Mononuclear cell (primary cell): ENCODE results near the gene IL18BP. TPM values are rescaled to one million over a fixed set of nuclear protein-coding genes. Genes with fewer than 3 reads are reported as not detected.

ENCODE experiments used
- H3K27me3 ChIP-seq: 2 replicates; pipeline ENCODE4 v1.6.0; 2011; ENCODE audit warnings: low read length, control low read depth; ENCODE audit not compliant: insufficient read depth
- H3K4me1 ChIP-seq: 2 replicates; pipeline ENCODE4 v1.5.1; 2011; ENCODE audit warnings: mild to moderate bottlenecking, low read length, control low read depth; ENCODE audit not compliant: insufficient read depth
- H3K4me3 ChIP-seq: 2 replicates; pipeline ENCODE4 v1.5.1; 2011; ENCODE audit warnings: mild to moderate bottlenecking, low read length, moderate library complexity
- H3K9me3 ChIP-seq: 2 replicates; pipeline ENCODE4 v1.5.1; 2011; ENCODE audit warnings: low read depth, mild to moderate bottlenecking, control low read depth, low read length
- total RNA-seq: library from RNA; depleted of rRNA; stranded (reverse); fragments of >200 nt; gene quantifications from one replicate; pipeline ENCODE4 v1.2.3, GENCODE V29; 2012

Gene IL18BP
- total RNA-seq, 1 donor = 9.6 TPM

DNA sequence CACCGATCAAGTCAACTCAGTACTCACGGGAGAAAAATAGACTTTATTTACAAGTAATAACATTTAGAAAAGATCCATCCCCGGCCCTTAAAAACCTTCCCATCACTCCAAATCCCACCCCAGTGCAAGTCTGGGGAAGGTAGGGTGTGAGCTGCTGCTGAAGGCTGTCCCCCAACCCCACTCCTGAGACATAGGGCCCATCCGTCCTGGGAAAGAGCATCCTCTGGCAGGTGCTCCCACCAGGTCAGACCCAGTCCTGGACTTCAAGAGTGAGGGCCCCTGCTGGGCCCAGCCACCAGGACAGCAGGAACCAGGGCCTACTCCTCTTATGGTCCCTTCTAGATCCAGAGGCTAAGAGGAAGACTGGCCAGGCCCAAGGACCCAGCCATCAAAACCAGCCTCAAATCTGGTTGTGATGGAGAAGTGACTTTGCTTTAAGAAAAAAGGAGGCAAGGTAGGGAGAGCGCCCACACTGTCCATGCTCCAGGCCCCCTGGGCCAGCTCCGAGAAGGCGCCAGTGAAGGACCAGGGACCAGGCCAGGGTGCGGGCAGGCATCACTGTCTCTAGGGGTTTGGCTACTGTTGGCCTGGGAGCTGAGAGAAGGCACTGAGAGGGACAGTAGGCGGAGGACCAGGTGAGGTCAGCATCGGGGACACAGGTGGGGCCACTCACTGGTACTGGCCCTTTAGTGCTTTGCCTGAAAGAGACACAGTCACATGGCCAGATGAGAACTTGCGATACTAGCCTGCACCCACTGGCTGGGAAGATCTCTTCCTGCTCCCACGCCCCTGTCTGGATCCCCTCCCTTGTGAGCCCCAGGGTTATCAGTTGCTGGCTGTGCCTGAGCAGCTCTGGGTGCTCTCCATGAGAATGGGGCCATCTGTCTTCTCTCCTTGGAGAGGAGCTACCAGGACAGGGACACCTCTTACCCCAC, 4.4 kb downstream of the IL18BP start:
- H3K4me1 ChIP-seq = peaks cover 24% of the 10 kb centered on the region
- H3K4me3 ChIP-seq = no peak overlapping the region
- no peaks in the 10 kb centered on the region for H3K27me3 ChIP-seq
- H3K9me3 ChIP-seq = no peaks in the 10 kb centered on the region

DNA sequence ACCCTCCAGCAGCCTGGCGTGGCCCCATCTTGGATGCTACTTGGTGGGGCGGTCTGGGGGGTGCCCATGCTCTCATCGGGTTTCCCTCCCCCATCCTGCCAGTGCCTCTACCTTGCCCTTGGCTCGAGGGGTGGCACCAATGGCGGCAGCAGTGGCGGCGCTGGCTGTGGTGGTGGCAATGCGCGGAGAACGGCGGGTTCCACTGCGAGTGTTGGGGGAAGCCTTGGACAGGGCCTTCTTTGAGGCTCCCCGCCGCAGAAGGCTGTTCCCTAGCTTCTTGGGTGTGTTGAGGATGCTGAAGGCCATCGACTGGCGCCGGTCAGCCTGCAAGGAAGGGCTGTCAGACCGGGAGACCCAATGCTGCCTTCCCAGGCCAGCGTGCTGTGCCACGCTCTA, 5.1 kb downstream of the IL18BP start:
- Histone ChIP-seq H3K4me3 (no peak overlapping the region), H3K4me1 (peaks cover 17% of the 10 kb centered on the region), H3K9me3 (no peaks in the 10 kb centered on the region), H3K27me3 (no peaks in the 10 kb centered on the region)

DNA sequence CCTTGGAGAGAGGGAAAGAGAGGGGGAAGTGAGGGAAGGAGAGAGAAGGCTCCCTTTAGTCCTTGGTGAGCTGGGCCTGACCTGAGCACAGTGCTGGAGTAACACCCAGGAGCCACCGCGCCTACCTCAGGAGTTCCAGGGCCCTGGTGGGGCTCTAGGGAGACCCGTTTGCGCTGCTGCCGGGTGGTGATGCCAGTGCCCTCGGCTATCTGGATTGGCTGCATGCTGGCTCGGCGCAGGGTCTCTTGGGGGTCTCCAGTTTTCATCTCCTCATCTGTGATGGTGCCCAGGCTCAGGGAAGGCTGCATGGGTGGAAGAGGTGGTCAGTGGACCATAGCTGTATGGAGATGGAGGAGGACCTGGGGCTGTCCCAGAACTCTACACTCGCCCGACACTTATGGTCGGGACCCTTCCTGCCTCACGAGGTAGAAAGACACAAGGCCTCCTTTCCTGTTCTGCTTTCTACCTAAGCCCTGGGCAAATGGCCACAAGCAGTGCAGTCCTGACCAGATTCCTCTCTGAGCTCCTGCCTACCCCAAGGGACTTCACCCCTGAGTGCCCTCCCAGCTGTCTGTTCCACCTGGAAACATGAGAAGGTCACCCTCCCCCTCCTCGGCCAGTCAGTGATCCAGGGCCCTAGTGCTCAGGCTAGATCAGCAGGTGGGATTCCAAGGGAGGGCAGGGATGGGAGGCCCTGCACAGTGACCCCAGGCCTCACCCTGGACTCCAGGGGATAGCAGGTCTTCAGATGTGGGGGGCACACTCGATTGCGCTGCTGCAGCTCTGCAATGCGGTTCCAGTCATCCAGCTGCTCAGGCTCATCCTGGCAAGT, 6.0 kb downstream of the IL18BP start:
- H3K4me1 ChIP-seq = peaks cover 7% of the 10 kb centered on the region
- no peaks in the 10 kb centered on the region for H3K9me3 ChIP-seq
- no peaks in the 10 kb centered on the region for H3K27me3 ChIP-seq
- H3K4me3 ChIP-seq = no peak overlapping the region

DNA sequence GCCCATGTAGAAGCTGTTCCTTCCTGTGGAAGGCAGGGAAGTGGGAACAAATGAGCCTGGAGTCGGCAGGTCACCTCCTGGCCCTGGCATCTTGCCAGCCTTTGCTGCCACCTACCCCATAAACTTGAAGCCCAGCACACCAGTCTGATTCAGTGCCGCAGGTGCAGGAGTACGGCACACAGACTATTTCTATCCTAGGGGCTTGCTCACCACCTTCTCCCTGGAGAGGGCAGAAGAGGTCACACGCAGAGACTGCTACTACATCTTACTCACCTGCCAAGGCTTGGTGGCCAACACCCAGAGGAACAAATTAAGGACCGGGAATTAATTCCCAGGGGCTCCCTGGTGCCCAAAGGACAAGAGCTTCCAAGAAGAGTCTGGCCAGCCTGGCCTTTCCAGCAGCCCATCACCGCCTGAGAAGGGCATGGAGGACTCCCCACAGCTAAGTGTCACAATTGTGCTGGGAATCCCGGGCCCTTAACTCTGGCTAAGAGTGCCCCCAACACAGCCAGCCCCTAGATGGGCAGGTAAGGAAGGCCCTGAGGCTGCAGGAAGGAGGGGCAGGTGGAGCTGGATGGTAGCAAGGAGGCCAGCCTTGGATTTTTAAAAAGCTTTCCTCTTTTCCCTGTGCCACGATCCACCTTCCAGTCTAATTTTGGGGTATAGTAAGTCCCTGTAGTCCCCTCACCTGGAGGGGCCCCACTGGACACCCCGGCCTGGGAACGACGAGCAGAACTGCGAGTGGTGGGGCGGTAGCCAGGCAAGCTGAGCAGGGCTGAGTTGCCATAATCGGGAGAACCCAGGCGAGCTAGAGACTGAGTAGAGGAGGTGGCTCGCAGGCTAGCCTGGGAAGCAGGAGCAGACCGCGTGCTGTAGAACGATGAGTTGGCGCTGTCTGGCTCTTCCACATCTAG, 6.9 kb downstream of the IL18BP start:
- H3K4me1 ChIP-seq = no peaks in the 10 kb centered on the region
- no peak overlapping the region for H3K4me3 ChIP-seq
- no peaks in the 10 kb centered on the region for H3K9me3 ChIP-seq
- no peaks in the 10 kb centered on the region for H3K27me3 ChIP-seq

DNA sequence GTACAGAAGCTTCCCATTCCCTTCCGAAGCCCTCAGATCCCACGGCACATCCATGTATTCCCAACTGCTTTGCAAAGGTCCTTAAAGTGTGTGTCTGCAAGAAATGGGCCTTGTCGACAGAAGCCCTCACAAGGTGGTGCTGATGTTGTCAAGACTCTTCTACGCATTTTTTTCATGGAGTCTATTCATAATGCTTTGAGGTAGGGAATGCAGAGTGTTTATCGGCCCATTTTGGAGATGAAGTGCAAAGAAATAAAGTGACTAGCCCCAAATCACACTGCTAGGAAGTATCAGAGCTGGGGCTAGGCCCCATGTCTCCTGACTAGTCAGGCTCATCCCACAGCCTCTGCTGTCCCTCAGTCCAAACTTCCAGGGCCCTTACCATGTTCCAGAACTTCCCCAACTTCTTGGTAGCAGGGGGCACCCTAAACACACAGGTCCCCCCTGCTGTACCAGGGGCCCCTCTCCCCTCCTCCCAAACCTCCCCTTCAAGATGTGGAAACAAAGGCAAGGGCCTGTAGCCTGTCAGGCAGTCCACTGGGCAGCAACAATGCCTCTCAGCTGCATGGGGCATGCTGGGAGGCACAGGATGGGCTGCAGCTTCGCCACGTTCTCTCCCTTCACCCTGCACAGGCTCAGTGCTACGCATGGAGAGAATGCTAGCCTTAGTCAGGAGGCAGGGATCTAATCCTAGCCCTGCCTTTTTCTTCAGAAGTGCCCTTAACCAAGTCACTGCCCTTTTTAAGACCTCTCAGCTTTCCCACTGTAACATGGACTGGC, 7.8 kb downstream of the IL18BP start:
- no peaks in the 10 kb centered on the region for H3K27me3 ChIP-seq
- no peaks in the 10 kb centered on the region for H3K9me3 ChIP-seq
- no peak overlapping the region for H3K4me3 ChIP-seq
- no peaks in the 10 kb centered on the region for H3K4me1 ChIP-seq

DNA sequence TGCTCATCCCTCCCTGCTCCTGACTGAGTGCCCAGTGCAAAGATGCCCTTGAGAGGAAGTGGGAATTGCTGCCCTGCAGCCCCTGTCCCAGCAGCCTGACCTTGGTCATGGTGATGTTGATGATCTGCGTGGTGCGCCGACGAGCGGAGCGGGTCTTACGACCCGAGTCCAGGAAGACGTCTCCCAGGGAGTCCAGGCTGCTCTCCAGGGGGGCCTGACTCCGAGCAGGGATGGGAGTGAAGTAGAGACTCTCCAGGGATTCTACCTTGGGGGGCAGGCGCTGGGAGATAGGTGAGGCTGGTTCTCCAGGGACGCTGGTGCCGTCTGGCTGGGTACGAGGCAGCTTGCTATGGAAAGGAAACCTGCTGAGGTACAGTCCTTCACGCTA, 8.4 kb downstream of the IL18BP start:
- no peaks in the 10 kb centered on the region for H3K9me3 ChIP-seq
- no peaks in the 10 kb centered on the region for H3K27me3 ChIP-seq
- no peak overlapping the region for H3K4me3 ChIP-seq
- H3K4me1 ChIP-seq = no peaks in the 10 kb centered on the region

DNA sequence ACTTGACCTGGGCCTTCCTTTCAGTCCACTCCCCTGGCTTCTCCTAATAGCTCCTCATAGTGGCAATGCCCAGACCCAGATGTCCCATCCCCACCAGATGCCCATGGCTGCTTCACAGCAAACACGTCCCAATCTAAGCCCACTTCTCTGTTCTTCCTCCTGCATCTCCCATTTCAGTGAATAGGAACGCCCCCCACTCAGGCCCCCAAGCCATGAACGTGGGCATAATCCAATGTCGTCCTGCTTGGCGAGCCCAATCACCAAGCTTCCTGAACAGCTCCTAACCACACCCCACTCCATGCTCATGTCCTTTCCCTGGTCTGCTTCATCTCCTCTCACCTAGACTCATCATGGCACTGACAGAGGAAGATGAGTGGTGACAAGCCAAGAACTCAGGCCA, 8.9 kb downstream of the IL18BP start:
- Histone ChIP-seq H3K27me3 (no peaks in the 10 kb centered on the region), H3K4me1 (no peaks in the 10 kb centered on the region), H3K9me3 (no peaks in the 10 kb centered on the region), H3K4me3 (no peak overlapping the region)

DNA sequence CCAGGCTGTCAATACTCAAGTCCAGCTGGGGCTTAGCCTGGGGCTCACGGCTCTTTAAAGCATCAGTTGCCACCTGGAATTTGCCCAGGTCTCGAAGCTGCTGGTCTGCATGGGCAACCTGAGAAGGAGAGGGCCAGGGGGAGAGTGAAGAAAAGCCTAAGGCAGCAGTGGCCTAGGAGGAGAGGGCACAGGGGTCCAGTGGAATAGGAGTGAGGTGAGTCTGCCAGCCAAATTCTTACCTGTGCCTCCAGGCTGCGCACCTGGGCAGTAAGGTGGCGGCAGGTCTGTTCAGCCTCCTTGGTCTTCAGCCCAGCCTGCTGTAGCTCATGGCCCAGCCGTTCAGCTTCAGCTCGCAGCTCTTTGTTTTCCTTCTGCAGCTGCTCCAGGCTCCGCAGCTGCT, 10.0 kb downstream of the IL18BP start:
- Histone ChIP-seq H3K4me1 (no peaks in the 10 kb centered on the region), H3K9me3 (no peaks in the 10 kb centered on the region), H3K27me3 (no peaks in the 10 kb centered on the region), H3K4me3 (no peak overlapping the region)

DNA sequence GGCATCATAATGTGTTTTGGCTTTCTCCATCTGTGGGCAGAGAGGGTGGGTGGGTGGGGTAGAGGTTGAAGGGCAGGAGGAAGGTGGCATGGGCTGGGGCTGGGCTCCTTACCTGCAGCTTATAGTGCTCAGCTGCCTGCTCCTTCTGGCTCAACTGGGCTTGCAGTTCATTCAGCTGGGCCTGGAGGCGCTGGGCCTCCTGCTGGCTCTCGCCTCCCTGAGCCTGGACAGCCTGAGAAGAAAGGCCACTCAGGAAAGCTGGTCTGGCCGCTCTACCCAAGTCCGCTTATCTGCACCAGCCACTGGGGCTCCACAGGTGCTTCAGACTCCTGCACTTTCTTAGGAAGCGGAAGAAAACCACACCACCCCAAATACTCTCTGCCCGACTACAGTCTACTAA, 10.4 kb downstream of the IL18BP start:
- no peaks in the 10 kb centered on the region for H3K9me3 ChIP-seq
- no peak overlapping the region for H3K4me3 ChIP-seq
- H3K27me3 ChIP-seq = no peaks in the 10 kb centered on the region
- no peaks in the 10 kb centered on the region for H3K4me1 ChIP-seq

DNA sequence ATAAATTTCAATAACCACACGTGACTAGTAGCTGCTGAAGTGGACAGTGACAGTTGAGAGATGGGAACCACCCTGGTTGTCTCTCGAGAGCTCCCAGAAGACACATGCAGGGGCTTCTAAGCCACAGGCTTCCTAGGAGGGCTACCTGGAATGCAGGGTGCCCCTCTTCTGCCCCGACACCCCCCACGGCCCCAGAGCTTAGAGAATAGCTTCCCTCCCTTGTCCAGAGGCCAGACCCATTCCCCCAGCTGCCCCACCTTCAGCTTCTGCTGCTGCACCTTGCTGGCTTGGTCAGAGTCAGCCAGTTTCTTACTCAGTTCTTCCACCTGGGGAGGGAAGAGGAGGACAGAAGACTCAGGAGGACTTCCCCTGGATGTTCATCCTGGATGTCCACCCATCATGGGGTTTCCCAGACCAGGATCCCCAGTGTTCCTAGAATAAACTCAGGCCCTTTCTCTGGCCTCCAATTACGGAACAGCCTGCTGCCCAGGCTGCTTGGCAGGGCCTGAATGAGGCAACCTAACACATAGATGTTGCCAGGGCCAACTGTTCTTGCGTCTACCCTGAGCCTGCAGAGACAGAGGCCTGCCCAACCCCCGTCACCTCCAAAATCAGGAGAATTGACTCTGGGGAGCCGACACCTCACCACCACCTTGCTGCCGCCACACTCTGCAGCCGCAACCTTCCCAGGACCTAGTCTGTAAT, 12.0 kb downstream of the IL18BP start:
- no peaks in the 10 kb centered on the region for H3K9me3 ChIP-seq
- no peak overlapping the region for H3K4me3 ChIP-seq
- no peaks in the 10 kb centered on the region for H3K4me1 ChIP-seq
- no peaks in the 10 kb centered on the region for H3K27me3 ChIP-seq

DNA sequence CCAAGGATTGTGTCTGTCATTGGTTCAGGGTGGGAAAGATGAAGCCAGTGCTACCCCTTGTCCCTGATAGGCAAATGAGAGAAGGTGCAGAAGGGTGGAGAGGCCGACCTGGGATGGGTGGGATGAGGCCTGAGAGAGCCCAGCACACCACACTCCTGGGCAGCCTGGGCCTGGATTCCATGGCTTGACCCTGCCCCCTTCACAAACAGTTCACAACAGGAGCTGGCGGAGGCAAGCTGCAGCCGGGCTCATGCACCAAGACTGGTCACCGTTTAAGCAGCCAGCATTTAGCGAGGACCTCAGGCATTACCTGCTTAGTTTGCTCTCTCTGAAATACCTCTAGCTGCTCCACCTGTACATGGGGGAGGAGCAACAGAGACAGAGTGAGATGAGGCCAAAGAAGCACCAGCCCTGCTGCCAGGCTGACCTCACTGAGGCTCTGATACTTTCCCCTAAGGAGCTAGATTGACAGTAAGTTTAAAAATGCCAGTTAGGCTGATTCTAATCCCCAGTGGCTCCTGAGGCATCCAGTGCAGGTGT, 13.5 kb downstream of the IL18BP start:
- H3K27me3 ChIP-seq = no peaks in the 10 kb centered on the region
- no peak overlapping the region for H3K4me3 ChIP-seq

DNA sequence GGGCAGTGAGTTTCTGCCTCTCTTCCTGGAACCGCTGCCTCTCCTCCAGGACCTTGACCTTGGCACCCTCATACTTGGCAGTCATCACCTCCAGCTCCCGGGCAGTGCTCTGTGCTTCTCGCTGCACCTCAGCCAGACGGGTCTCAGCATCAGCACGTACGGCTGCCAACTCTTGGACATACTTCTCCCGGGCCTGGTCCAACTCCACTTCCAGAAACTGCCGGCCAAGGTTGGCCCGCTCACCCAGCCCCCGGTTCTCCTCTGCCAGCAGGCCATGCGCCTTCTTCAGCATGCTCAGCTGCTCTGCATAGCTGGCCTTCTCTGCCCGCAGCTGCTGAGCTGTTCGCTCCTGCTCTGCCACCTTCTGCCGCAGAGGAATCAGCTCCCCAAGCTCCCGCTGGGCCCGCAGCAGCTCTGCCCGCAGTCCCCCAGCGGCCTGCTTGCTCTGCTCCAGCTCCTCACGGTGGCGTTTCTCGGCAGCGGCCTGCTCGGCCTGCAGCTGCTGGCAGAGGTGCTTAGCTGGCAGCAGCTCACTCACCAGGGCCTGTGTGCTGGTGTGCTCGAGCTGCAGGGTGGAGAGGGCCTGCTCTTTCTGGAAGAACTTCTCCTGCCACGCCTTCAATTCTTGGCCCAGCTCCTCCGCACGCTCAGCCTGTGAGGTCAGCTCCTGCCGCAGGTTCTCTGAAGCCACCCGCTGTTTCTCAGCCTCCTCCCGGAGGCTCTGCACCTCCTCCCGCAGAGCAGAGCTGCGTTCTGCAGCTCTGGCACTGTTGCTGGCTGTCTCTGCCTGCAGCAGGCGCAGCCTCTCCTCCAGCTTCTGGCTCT, 14.4 kb downstream of the IL18BP start:
- no peaks in the 10 kb centered on the region for H3K9me3 ChIP-seq
- no peaks in the 10 kb centered on the region for H3K4me1 ChIP-seq
- H3K4me3 ChIP-seq = no peak overlapping the region
- no peaks in the 10 kb centered on the region for H3K27me3 ChIP-seq

More for the DNA sequence above, 13.5 kb downstream of the IL18BP start:
- H3K9me3 ChIP-seq = no peaks in the 10 kb centered on the region
- no peaks in the 10 kb centered on the region for H3K4me1 ChIP-seq
